ENCODE measurements around the gene PNKP.
A peak's percentile ranks its signal among the peaks of the same experiment; 100 is the strongest.

Gene PNKP

GRCh38 chr19:49847731-49848696, 19.4 kb downstream of the PNKP start:
- H3K9me2 ChIP-seq (replicated peaks; ENCODE audit: control insufficient read depth, low read length) = no peaks in the 10 kb centered on the region
- H4K20me1 ChIP-seq (ENCODE audit: control insufficient read depth, insufficient read depth, low read depth, low read length) = peaks cover 11% of the 10 kb centered on the region; the same call in 1 of the 2 replicates
- no peak overlapping the region for H3K4me3 ChIP-seq (ENCODE audit: low read length)
- peaks cover 23% of the 10 kb centered on the region for H3F3A ChIP-seq (ENCODE audit: control insufficient read depth, insufficient read depth)
- peaks cover 59% of the 10 kb centered on the region for H3K4me1 ChIP-seq (ENCODE audit: control insufficient read depth, low read length)
- H3K36me3 ChIP-seq (ENCODE audit: control insufficient read depth, low read length) = peaks cover 11% of the 10 kb centered on the region
- no peak overlapping the region for H3K27ac ChIP-seq (ENCODE audit: low read depth, low read length)
- H3K79me2 ChIP-seq (ENCODE audit: control insufficient read depth, low read length) = peaks cover 14% of the 10 kb centered on the region
- TF ChIP-seq CTCF (IDR thresholded peaks at IDR 0.05; ENCODE audit: low read depth, low read length, poor library complexity, severe bottlenecking) = no peak
- no peak for TF ChIP-seq EZH2phosphoT487 (IDR thresholded peaks at IDR 0.05; ENCODE audit: borderline replicate concordance, low read length)
- peak overlapping the region; percentile 16 for H3K4me2 ChIP-seq (ENCODE audit: low read length)
- H3K27me3 ChIP-seq (ENCODE audit: control insufficient read depth, low read length) = no peaks in the 10 kb centered on the region; the same call in 1 of the 2 replicates
- H3K9me3 ChIP-seq (ENCODE audit: control insufficient read depth, insufficient read depth, low read length) = no peaks in the 10 kb centered on the region

- 0 out of 2 replicates have a peak, but pooled peaks cover 3% of the 10 kb centered on the region for H3K36me3 ChIP-seq (ENCODE audit: control insufficient read depth, low read length)
- H4K20me1 ChIP-seq (ENCODE audit: control insufficient read depth, insufficient read depth, low read depth, low read length) = no peaks in the 10 kb centered on the region
- no peaks in the 10 kb centered on the region for H3K79me2 ChIP-seq (ENCODE audit: control insufficient read depth, low read length)
- TF ChIP-seq EZH2phosphoT487 (IDR thresholded peaks at IDR 0.05; ENCODE audit: borderline replicate concordance, low read length) (no peak), CTCF (IDR thresholded peaks at IDR 0.05; ENCODE audit: low read depth, low read length, poor library complexity, severe bottlenecking) (no peak)
- H3K27me3 ChIP-seq (ENCODE audit: control insufficient read depth, low read length) = no peaks in the 10 kb centered on the region
- no peak overlapping the region for H3K27ac ChIP-seq (ENCODE audit: low read depth, low read length)
- H3K4me1 ChIP-seq (ENCODE audit: control insufficient read depth, low read length) = peaks cover 60% of the 10 kb centered on the region
- H3K9me2 ChIP-seq (replicated peaks; ENCODE audit: control insufficient read depth, low read length) = no peaks in the 10 kb centered on the region
- H3K9me3 ChIP-seq (ENCODE audit: control insufficient read depth, insufficient read depth, low read length) = no peaks in the 10 kb centered on the region
- no peak overlapping the region for H3K4me2 ChIP-seq (ENCODE audit: low read length)
- no peak overlapping the region for H3K4me3 ChIP-seq (ENCODE audit: low read length)
- H3F3A ChIP-seq (ENCODE audit: control insufficient read depth, insufficient read depth) = peaks cover 28% of the 10 kb centered on the region
Observed at GRCh38 chr19:49846408-49846807, 21.0 kb downstream of the PNKP start.

- Histone ChIP-seq H4K20me1 (ENCODE audit: control insufficient read depth, insufficient read depth, low read depth, low read length) (no peaks in the 10 kb centered on the region), H3K79me2 (ENCODE audit: control insufficient read depth, low read length) (no peaks in the 10 kb centered on the region), H3K4me1 (ENCODE audit: control insufficient read depth, low read length) (peaks cover 60% of the 10 kb centered on the region), H3K9me2 (replicated peaks; ENCODE audit: control insufficient read depth, low read length) (no peaks in the 10 kb centered on the region), H3K27ac (ENCODE audit: low read depth, low read length) (no peak overlapping the region; the same call in 1 of the 2 replicates), H3F3A (ENCODE audit: control insufficient read depth, insufficient read depth) (peaks cover 32% of the 10 kb centered on the region), H3K9me3 (ENCODE audit: control insufficient read depth, insufficient read depth, low read length) (no peaks in the 10 kb centered on the region), H3K4me2 (ENCODE audit: low read length) (no peak overlapping the region), H3K4me3 (ENCODE audit: low read length) (no peak overlapping the region), H3K36me3 (ENCODE audit: control insufficient read depth, low read length) (peaks cover 10% of the 10 kb centered on the region), H3K27me3 (ENCODE audit: control insufficient read depth, low read length) (no peaks in the 10 kb centered on the region)
- TF ChIP-seq EZH2phosphoT487 (IDR thresholded peaks at IDR 0.05; ENCODE audit: borderline replicate concordance, low read length) (no peak), CTCF (IDR thresholded peaks at IDR 0.05; ENCODE audit: low read depth, low read length, poor library complexity, severe bottlenecking) (no peak)
Observed at GRCh38 chr19:49845414-49845813, 22.0 kb downstream of the PNKP start.
